SK-N-SH (cell line): ENCODE results near the gene BCAT1. TPM values are rescaled to one million over a fixed set of nuclear protein-coding genes. Genes with fewer than 3 reads are reported as not detected.

Experiments used
- CTCF ChIA-PET: fragments of 300-600, 350-600 bp; formaldehyde crosslinking; extraction: SDS; loops from one replicate; lab custom pipeline; 2021; lab: Yijun Ruan, JAX
- POLR2A ChIA-PET: fragments of 350-600 bp; sonication (Branson Sonifier 250); formaldehyde crosslinking; extraction: SDS; loops from one replicate; lab custom pipeline; 2020; ENCODE audit warnings: antibody characterized with exemption, inconsistent platforms; lab: Yijun Ruan, JAX
- DNase-seq: peaks from one replicate; pipeline ENCODE4 v3.0.0; 2012
- H2AFZ ChIP-seq: fragments of 200-600 bp; sonication (generic); 2 replicates; pipeline ENCODE4 v1.8.1; 2016; ENCODE audit warnings: antibody characterized with exemption, mild to moderate bottlenecking, low read depth
- H3F3A ChIP-seq: fragments of 200-600 bp; sonication (generic); replicated peaks from 2 replicates; pipeline ENCODE3; 2016; ENCODE audit warnings: antibody characterized with exemption, mild to moderate bottlenecking; ENCODE audit not compliant: insufficient read depth
- H3K27ac ChIP-seq, 2 experiments: fragments of 200-500 bp in 1 of 2; fragments of 200-600 bp in 1 of 2; sonication (Bioruptor generic) in 1 of 2; sonication (generic), shearing (Covaris generic) in 1 of 2; 2 replicates each; pipeline versions ENCODE4 v1.5.1 to v1.6.1; 2014 to 2016; ENCODE audit warnings: low read depth in 2 of 2, inconsistent platforms in 1 of 2, low read length in 1 of 2, mild to moderate bottlenecking in 1 of 2, mixed read lengths in 1 of 2
- H3K27me3 ChIP-seq: fragments of 200-600 bp; sonication (generic), shearing (Covaris generic); 2 replicates; pipeline ENCODE4 v1.6.1; 2016; ENCODE audit warnings: mixed run types; ENCODE audit not compliant: insufficient read depth
- H3K36me3 ChIP-seq, 2 experiments: fragments of 200-500 bp in 1 of 2; fragments of 200-600 bp in 1 of 2; sonication (Bioruptor generic) in 1 of 2; sonication (generic) in 1 of 2; replicated peaks in 1 of 2; 2 replicates each; pipeline versions ENCODE3 to v1.5.1; 2014 to 2016; ENCODE audit warnings: low read length in 1 of 2, mild to moderate bottlenecking in 1 of 2; ENCODE audit not compliant: insufficient read depth in 2 of 2, control insufficient read depth in 1 of 2
- H3K4me1 ChIP-seq, 2 experiments: fragments of 200-500 bp in 1 of 2; fragments of 200-600 bp in 1 of 2; sonication (Bioruptor generic) in 1 of 2; sonication (generic), shearing (Covaris generic) in 1 of 2; 2 replicates each; pipeline versions ENCODE4 v1.5.1 to v1.6.1; 2014 to 2016; ENCODE audit warnings: low read depth in 1 of 2, low read length in 1 of 2, mixed run types in 1 of 2; ENCODE audit not compliant: insufficient read depth in 2 of 2, control insufficient read depth in 1 of 2
- H3K4me2 ChIP-seq: fragments of 200-600 bp; sonication (generic), shearing (Covaris generic); 2 replicates; pipeline ENCODE4 v1.6.1; 2017; ENCODE audit warnings: mixed run types
- H3K4me3 ChIP-seq, 2 experiments: fragments of 200-500 bp in 1 of 2; fragments of 200-600 bp in 1 of 2; sonication (Bioruptor generic) in 1 of 2; sonication (generic), shearing (Covaris generic) in 1 of 2; 2 replicates each; pipeline versions ENCODE4 v1.5.1 to v1.8.1; 2014 to 2016; ENCODE audit warnings: low read depth in 2 of 2, inconsistent platforms in 1 of 2, low read length in 1 of 2, mild to moderate bottlenecking in 1 of 2, mixed read lengths in 1 of 2, moderate library complexity in 1 of 2
- H3K79me2 ChIP-seq: fragments of 200-600 bp; sonication (generic); 2 replicates; pipeline ENCODE4 v1.8.1; 2017; ENCODE audit warnings: mild to moderate bottlenecking; ENCODE audit not compliant: insufficient read depth
- H3K9ac ChIP-seq: fragments of 200-600 bp; sonication (generic); 2 replicates; pipeline ENCODE4 v1.6.1; 2017; ENCODE audit warnings: mixed run types
- H3K9me2 ChIP-seq: fragments of 200-600 bp; sonication (generic); 2 replicates; pipeline ENCODE4 v1.6.1; 2017; ENCODE audit warnings: mixed run types
- H3K9me3 ChIP-seq: fragments of 200-600 bp; sonication (generic); 2 replicates; pipeline ENCODE4 v1.6.1; 2017; ENCODE audit warnings: mixed run types, mild to moderate bottlenecking, moderate library complexity
- H4K20me1 ChIP-seq: fragments of 200-600 bp; sonication (generic); 2 replicates; pipeline ENCODE4 v1.6.1; 2017; ENCODE audit warnings: mild to moderate bottlenecking, mixed run types; ENCODE audit not compliant: insufficient read depth
- CHD2 ChIP-seq: fragments of 150-350 bp; IDR thresholded peaks from 2 replicates; pipeline ENCODE4 v1.6.1; 2018; ENCODE audit warnings: low read length; ENCODE audit not compliant: partially characterized antibody
- EP300 ChIP-seq, 2 experiments: IDR thresholded peaks; 2 replicates each; pipeline versions ENCODE4 v1.4.0 to v1.6.1; 2012; ENCODE audit warnings: borderline replicate concordance in 1 of 2, low read depth in 1 of 2, low read length in 1 of 2
- EZH2phosphoT487 ChIP-seq: fragments of 200-600 bp; sonication (generic); IDR thresholded peaks from 2 replicates; pipeline ENCODE4 v1.6.1; 2017; ENCODE audit warnings: low read depth, mixed run types, mild to moderate bottlenecking, antibody characterized with exemption, moderate library complexity, borderline replicate concordance
- FOSL2 ChIP-seq: IDR thresholded peaks from 2 replicates; pipeline ENCODE4 v1.4.0; 2012; ENCODE audit warnings: low read depth, mild to moderate bottlenecking, moderate library complexity, borderline replicate concordance
- FOXJ3 ChIP-seq: sonication (generic); formaldehyde crosslinking; IDR thresholded peaks from 2 replicates; pipeline ENCODE4 v1.5.1; 2020; ENCODE audit warnings: mild to moderate bottlenecking, missing genetic modification reagents
- MEF2A ChIP-seq: IDR thresholded peaks from 2 replicates; pipeline ENCODE4 v1.4.0; 2012; ENCODE audit warnings: low read depth, borderline replicate concordance
- NFIC ChIP-seq: IDR thresholded peaks from 2 replicates; pipeline ENCODE4 v1.4.0; 2012; ENCODE audit warnings: borderline replicate concordance
- POLR2AphosphoS5 ChIP-seq: IDR thresholded peaks from 2 replicates; pipeline ENCODE4 v1.6.1; 2012; ENCODE audit warnings: low read depth, low read length
- RCOR1 ChIP-seq: fragments of 150-350 bp; IDR thresholded peaks from 2 replicates; pipeline ENCODE4 v1.6.1; 2017; ENCODE audit warnings: antibody characterized with exemption, low read length
- REST ChIP-seq: IDR thresholded peaks from 2 replicates; pipeline ENCODE4 v1.6.1; 2012; ENCODE audit warnings: mild to moderate bottlenecking, low read depth, low read length, moderate library complexity
- RXRA ChIP-seq: IDR thresholded peaks from 2 replicates; pipeline ENCODE4 v1.4.0; 2012; ENCODE audit warnings: low read depth, mild to moderate bottlenecking, borderline replicate concordance
- SIN3A ChIP-seq: IDR thresholded peaks from 2 replicates; pipeline ENCODE4 v1.6.1; 2012; ENCODE audit warnings: low read depth, mild to moderate bottlenecking, low read length, moderate library complexity, borderline replicate concordance
- TAF1 ChIP-seq: IDR thresholded peaks from 2 replicates; pipeline ENCODE4 v1.6.1; 2012; ENCODE audit warnings: low read depth, mild to moderate bottlenecking, low read length, moderate library complexity, borderline replicate concordance
- TCF12 ChIP-seq: IDR thresholded peaks from 2 replicates; pipeline ENCODE4 v1.4.0; 2012
- TEAD4 ChIP-seq: IDR thresholded peaks from 2 replicates; pipeline ENCODE4 v1.4.0; 2012; ENCODE audit warnings: mild to moderate bottlenecking, borderline replicate concordance; ENCODE audit not compliant: insufficient read depth
- WGBS: methylation state at CpG from one replicate; pipeline ENCODE4 v1.1.6; 2017; ENCODE audit warnings: low lambda C conversion rate; 5-methylcytosine and 5-hydroxymethylcytosine counted together
- polyA plus RNA-seq, 3 experiments: library from polyadenylated mRNA; depleted of rRNA; stranded (reverse); fragments of >200 nt; gene quantifications; 2 replicates each; pipeline ENCODE4 v1.2.3, GENCODE V29; 2012
- TF ChIP-seq, protein P1 (sequence below): IDR thresholded peaks from 2 replicates; pipeline ENCODE4 v1.4.0; 2012; ENCODE audit warnings: low read depth, borderline replicate concordance
- TF ChIP-seq, protein P2 (sequence below): fragments of 200-600 bp; sonication (generic); IDR thresholded peaks from 2 replicates; pipeline ENCODE4 v1.6.1; 2017; ENCODE audit warnings: antibody characterized with exemption, mild to moderate bottlenecking, moderate library complexity
- TF ChIP-seq, protein P3 (sequence below): IDR thresholded peaks from 2 replicates; pipeline ENCODE4; 2012

The BCAT1 gene
- polyA plus RNA-seq, 1 of the 3 experiments (the other 2 are of a cell fraction) = 7.7 TPM

- WGBS = 90% methylated on average over 2 of the region's 2 CpGs
- TF ChIP-seq TCF12 (no peak), CHD2 (no peak), FOXJ3 (CRISPR knock-in tag) (no peak), FOSL2 (no peak), RXRA (no peak), EZH2phosphoT487 (no peak), MEF2A (no peak), EP300 (IDR thresholded peaks at IDR 0.05; ENCODE audit: borderline replicate concordance in 1 of 2, low read depth in 1 of 2, low read length in 1 of 2) (no peak), POLR2AphosphoS5 (no peak), RCOR1 (no peak), TEAD4 (no peak), SIN3A (no peak), TAF1 (no peak), NFIC (no peak)
- TF ChIP-seq, protein P1, sequence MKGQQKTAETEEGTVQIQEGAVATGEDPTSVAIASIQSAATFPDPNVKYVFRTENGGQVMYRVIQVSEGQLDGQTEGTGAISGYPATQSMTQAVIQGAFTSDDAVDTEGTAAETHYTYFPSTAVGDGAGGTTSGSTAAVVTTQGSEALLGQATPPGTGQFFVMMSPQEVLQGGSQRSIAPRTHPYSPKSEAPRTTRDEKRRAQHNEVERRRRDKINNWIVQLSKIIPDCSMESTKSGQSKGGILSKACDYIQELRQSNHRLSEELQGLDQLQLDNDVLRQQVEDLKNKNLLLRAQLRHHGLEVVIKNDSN = no peak
- TF ChIP-seq, protein P2, sequence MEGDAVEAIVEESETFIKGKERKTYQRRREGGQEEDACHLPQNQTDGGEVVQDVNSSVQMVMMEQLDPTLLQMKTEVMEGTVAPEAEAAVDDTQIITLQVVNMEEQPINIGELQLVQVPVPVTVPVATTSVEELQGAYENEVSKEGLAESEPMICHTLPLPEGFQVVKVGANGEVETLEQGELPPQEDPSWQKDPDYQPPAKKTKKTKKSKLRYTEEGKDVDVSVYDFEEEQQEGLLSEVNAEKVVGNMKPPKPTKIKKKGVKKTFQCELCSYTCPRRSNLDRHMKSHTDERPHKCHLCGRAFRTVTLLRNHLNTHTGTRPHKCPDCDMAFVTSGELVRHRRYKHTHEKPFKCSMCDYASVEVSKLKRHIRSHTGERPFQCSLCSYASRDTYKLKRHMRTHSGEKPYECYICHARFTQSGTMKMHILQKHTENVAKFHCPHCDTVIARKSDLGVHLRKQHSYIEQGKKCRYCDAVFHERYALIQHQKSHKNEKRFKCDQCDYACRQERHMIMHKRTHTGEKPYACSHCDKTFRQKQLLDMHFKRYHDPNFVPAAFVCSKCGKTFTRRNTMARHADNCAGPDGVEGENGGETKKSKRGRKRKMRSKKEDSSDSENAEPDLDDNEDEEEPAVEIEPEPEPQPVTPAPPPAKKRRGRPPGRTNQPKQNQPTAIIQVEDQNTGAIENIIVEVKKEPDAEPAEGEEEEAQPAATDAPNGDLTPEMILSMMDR = no peak
- Histone ChIP-seq H3F3A (peaks cover 3% of the 10 kb centered on the region), H3K4me1 (no peaks in the 10 kb centered on the region), H3K4me3 (no peak overlapping the region), H3K27me3 (no peaks in the 10 kb centered on the region), H3K9me3 (no peaks in the 10 kb centered on the region), H3K9ac (no peak overlapping the region), H4K20me1 (no peaks in the 10 kb centered on the region), H3K36me3 (peaks cover 53 to 60% of the 10 kb centered on the region in 2 experiments), H3K27ac (no peak overlapping the region), H2AFZ (no peak overlapping the region), H3K79me2 (no peaks in the 10 kb centered on the region), H3K4me2 (no peak overlapping the region), H3K9me2 (no peaks in the 10 kb centered on the region)
- no peak for DNase-seq
- ChIA-PET CTCF (no interaction called here), POLR2A (no interaction called here)
Observed at GRCh38 chr12:24814379-24815113, 134.4 kb downstream of the BCAT1 start.

- no peaks in the 10 kb centered on the region for H3K79me2 ChIP-seq
- H3K27me3 ChIP-seq = no peaks in the 10 kb centered on the region
- H3K4me3 ChIP-seq = no peak overlapping the region
- no peak overlapping the region for H3K9ac ChIP-seq
- H3K9me3 ChIP-seq = no peaks in the 10 kb centered on the region
- TF ChIP-seq REST (no peak), POLR2AphosphoS5 (no peak), SIN3A (no peak), EP300 (IDR thresholded peaks at IDR 0.05; ENCODE audit: borderline replicate concordance in 1 of 2, low read depth in 1 of 2, low read length in 1 of 2) (no peak)
- TF ChIP-seq, protein P3, sequence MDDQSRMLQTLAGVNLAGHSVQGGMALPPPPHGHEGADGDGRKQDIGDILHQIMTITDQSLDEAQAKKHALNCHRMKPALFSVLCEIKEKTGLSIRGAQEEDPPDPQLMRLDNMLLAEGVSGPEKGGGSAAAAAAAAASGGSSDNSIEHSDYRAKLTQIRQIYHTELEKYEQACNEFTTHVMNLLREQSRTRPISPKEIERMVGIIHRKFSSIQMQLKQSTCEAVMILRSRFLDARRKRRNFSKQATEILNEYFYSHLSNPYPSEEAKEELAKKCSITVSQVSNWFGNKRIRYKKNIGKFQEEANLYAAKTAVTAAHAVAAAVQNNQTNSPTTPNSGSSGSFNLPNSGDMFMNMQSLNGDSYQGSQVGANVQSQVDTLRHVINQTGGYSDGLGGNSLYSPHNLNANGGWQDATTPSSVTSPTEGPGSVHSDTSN = no peak
- no peak overlapping the region for H3K27ac ChIP-seq
- H3K4me2 ChIP-seq = no peak overlapping the region
- H4K20me1 ChIP-seq = no peaks in the 10 kb centered on the region
- H3K9me2 ChIP-seq = no peaks in the 10 kb centered on the region
- POLR2A ChIA-PET = interaction anchor here (0.6 kb wide), 1 partner anchor 1391 kb away, joined by 3 read pairs; no protein-coding TSS in a partner anchor
- no peak for DNase-seq
- H3K4me1 ChIP-seq = no peaks in the 10 kb centered on the region
- H2AFZ ChIP-seq = no peak overlapping the region
- CTCF ChIA-PET = no interaction called here
- WGBS = 72% methylated on average over 5 of the region's 5 CpGs
- peaks cover 23 to 31% of the 10 kb centered on the region in 2 experiments for H3K36me3 ChIP-seq
- H3F3A ChIP-seq = peaks cover 5% of the 10 kb centered on the region
Observed at GRCh38 chr12:24810378-24810777, 138.5 kb downstream of the BCAT1 start.
